H54 (cell line): Measurements from ENCODE around the gene TPX2.
A peak's percentile ranks its signal among the peaks of the same experiment; 100 is the strongest.

Source experiments
- DNase-seq: peaks from one replicate; pipeline ENCODE4 v3.0.0; 2011; ENCODE audit warnings: low spot score, mixed read lengths; ENCODE audit not compliant: insufficient read length
- FAIRE-seq: peaks from 3 replicates; lab custom pipeline; 2011; peaks lifted over from hg19 to GRCh38; lab: Jason Lieb, UNC
- POLR2A ChIP-seq: IDR thresholded peaks from 2 replicates; pipeline ENCODE4 v1.6.1; 2011; ENCODE audit warnings: low read depth, mild to moderate bottlenecking, low read length

The TPX2 gene

GRCh38 chr20:31738729-31739549 lies at the start of gene TPX2:
Gene TPX2, plus strand, starts transcription at chr20:31739290. Its CDS starts 18,187 bp downstream, at chr20:31757477.
- peak; percentile 57 for TF ChIP-seq POLR2A
- DNase-seq = peak; percentile 91
- FAIRE-seq = peak; percentile 41

- DNase-seq = no peak
- FAIRE-seq = no peak
- TF ChIP-seq POLR2A = no peak
Measured at GRCh38 chr20:31690124-31690666, 48.9 kb upstream of the TPX2 start.

- DNase-seq = no peak
- FAIRE-seq = no peak
- TF ChIP-seq POLR2A = no peak
Measured at GRCh38 chr20:31691646-31692275, 47.3 kb upstream of the TPX2 start.

GRCh38 chr20:31693402-31693801 lies 45.7 kb upstream of the TPX2 start:
- no peak for DNase-seq
- TF ChIP-seq POLR2A = no peak
- FAIRE-seq = no peak

GRCh38 chr20:31693987-31694661 lies 45.0 kb upstream of the TPX2 start:
- TF ChIP-seq POLR2A = no peak
- no peak for DNase-seq
- FAIRE-seq = no peak

- TF ChIP-seq POLR2A = no peak
- no peak for DNase-seq
- FAIRE-seq = no peak
Measured at GRCh38 chr20:31694842-31695593, 44.1 kb upstream of the TPX2 start.

GRCh38 chr20:31695849-31696804 lies 43.0 kb upstream of the TPX2 start:
- TF ChIP-seq POLR2A = no peak
- peak; percentile 81 for DNase-seq

GRCh38 chr20:31698243-31698802 lies 40.8 kb upstream of the TPX2 start:
- DNase-seq (no peak), FAIRE-seq (no peak)
- no peak for TF ChIP-seq POLR2A

More at GRCh38 chr20:31695849-31696804, 43.0 kb upstream of the TPX2 start:
- peak; percentile 33 for FAIRE-seq

GRCh38 chr20:31698803-31699718 lies 40.0 kb upstream of the TPX2 start:
- DNase-seq = peak; percentile 78
- FAIRE-seq = peak; percentile 48
- no peak for TF ChIP-seq POLR2A

- no peak for TF ChIP-seq POLR2A
- DNase-seq (no peak), FAIRE-seq (no peak)
Measured at GRCh38 chr20:31699801-31700728, 39.0 kb upstream of the TPX2 start.
